GM18867 (cell line): ENCODE measurements around the gene FAM72D.
"Not testable (repeated sequence)": the region's sequence is repeated elsewhere in the genome, so short reads cannot be mapped to it uniquely, and the experiment has no call there.

Experiments
- ATAC-seq: cut with Tn5 transposase; IDR thresholded peaks from one replicate; pipeline ENCODE4 v1.9.1; 2021; ENCODE audit warnings: mild to moderate bottlenecking, moderate library complexity; ENCODE audit not compliant: unreplicated experiment

The FAM72D gene

GRCh38 chr1:145095284-145096057 is at the start of gene FAM72D, which contains the start of gene SRGAP2B:
Gene FAM72D, plus strand, starts transcription at chr1:145095974. Its CDS starts 874 bp downstream, at chr1:145096848.
Gene SRGAP2B, minus strand, starts transcription at chr1:145095328. Its CDS starts 2,427 bp downstream, at chr1:145092901.
- ATAC-seq, result peak; percentile 83

GRCh38 chr1:145047553-145047952 is 48.2 kb upstream of the FAM72D start:
- peak; percentile 88 for ATAC-seq

DNA sequence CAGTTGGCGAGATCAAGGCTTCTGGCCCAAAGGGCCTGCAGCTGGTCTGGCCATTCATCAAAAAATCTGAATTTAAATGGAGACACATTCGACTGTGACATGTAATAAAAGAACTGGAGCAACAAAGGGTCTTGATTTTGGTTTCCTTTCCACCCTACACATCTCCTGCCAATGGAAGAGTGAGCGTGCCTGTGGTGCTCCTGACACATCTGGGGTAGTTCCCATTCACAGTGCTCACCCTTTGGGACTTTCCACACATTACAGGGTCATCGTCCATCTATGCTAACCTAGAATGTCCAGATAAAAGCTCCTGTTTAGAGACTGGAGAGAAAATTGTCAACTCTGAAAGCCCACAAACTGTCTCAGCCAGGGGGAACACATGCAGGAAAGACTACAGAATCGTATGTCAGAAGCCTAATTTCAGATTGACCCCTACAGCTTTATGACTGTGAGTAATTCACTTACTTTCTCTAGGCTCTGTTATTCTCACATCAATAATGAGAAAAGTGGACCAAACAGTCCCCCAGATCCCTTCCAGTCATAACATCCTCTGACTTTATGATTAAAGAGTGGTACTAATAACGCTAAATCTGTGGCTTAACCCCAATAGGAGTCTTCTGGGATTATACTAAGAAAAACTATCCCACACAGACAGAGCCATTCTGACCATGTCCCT is 47.5 kb upstream of the FAM72D start:
- ATAC-seq, result not testable (repeated sequence)

- not testable (repeated sequence) for ATAC-seq
Observed at GRCh38 chr1:145052019-145052776, 43.6 kb upstream of the FAM72D start.

DNA sequence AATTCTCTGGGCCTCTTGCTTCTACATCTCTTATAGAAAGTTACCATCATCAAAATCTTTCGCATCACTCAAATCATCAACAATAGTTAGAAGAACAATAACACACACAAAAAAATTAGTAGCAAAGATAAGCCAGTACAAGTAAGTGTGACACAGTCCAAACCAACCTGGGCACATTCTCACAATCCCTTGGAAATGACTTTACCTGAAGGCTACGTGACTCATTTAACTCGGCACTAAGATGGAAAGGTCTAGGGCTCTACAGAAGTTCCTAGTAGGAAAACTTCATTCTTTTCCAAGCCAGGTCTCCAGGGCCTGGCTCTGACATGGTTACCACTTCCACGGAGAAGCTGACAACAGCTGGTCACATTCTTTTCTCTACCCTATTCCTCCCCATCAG is 42.3 kb upstream of the FAM72D start:
- not testable (repeated sequence) for ATAC-seq

DNA sequence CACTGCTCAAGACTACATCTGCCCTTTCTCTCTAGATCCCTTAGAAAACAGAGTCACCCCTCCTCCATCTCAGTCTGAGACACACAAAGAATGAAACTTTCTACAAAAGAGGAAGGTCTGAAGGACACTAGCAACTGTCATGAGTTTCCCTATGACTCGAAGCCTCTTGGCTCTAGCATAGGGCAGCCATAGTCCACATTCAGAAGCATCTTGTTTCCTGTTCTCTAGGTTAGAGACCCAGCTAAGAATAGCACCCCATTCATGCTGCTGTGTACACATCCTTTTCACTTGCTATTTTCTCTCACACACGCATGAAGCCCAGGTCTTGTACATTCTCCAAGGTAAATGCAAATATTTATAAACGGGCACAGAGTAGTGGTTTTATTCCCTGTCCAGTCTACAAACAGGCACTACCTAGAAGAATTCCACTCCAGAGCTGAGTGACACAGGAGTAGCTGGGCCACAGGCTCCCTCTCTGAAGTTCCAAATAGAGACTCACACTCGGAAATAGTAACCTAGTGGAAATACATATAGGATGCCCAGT is 40.5 kb upstream of the FAM72D start:
- peak; percentile 99 for ATAC-seq

DNA sequence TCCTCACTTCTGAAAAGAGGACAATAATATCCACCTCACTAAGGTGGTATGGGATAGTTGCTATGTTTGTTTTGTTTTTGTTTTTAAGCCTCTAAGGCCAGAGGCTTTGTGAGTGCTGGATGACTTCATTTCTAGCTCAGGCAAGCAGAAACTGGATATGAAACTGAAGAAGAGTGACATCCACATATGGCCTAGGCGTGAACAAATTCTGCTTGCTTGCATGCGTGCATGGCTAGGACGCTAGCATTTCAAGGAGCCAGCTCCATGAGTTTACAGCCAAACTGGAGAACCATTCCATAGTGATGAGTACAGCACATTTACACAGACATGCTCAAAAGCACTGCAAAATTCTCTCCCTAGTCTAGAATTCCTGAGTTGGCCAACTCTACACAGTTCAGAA is 37.6 kb upstream of the FAM72D start:
- ATAC-seq, result peak; percentile 50

- not testable (repeated sequence) for ATAC-seq
Observed at GRCh38 chr1:145063285-145063684, 32.5 kb upstream of the FAM72D start.

- ATAC-seq, result not testable (repeated sequence)
Observed at GRCh38 chr1:145063941-145064648, 31.7 kb upstream of the FAM72D start.

DNA sequence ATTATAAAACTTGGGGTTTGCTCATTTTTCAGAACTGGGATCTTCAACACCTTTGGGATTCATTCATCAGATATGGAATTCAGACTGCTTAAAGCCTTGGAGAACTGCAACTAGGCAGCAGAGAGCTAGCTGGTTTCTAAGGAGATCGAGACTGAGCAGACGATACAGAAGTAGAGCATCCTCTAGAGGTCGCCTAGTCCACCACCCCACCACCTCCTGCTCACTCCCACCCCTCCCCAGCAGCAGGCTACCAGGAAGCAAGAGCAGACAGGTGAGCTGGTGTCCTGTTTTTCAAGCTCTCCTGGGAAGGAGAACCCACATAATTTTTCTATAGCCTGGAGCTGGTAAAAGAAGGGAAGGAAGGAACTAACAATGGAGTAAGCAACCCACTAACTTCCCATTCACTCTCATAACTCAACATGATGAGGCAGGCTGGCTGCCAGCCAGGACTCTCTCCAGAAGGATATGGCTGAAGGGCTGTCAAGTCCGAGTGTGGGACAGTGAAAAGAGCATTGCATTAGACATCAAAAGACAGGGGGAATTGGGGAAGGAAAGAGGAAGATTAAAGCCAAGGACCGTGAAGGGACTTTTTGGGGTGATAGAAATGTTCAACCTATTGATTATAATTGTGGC is 30.5 kb upstream of the FAM72D start:
- ATAC-seq, result peak; percentile 85

DNA sequence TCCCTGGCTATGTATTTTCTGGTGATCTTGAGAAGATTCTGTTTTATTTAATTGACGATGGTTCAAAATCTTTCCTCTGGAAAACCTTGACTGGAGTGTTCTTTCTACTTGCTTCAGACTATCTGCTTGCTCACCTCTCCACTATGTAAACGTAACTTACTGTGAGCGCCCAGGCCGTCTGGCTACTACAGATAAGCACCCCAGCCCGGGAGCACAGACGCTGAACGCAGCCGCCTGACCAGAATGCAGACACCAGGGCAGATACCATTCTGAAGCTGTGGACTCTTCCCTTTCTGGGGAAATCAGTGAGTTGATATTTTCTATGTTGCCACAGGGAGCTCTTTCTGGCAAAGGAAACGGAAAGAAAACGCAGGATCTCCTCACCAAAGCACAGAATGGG is 29.3 kb upstream of the FAM72D start:
- ATAC-seq, result not testable (repeated sequence)

- not testable (repeated sequence) for ATAC-seq
Observed at GRCh38 chr1:145071569-145071968, 24.2 kb upstream of the FAM72D start.

DNA sequence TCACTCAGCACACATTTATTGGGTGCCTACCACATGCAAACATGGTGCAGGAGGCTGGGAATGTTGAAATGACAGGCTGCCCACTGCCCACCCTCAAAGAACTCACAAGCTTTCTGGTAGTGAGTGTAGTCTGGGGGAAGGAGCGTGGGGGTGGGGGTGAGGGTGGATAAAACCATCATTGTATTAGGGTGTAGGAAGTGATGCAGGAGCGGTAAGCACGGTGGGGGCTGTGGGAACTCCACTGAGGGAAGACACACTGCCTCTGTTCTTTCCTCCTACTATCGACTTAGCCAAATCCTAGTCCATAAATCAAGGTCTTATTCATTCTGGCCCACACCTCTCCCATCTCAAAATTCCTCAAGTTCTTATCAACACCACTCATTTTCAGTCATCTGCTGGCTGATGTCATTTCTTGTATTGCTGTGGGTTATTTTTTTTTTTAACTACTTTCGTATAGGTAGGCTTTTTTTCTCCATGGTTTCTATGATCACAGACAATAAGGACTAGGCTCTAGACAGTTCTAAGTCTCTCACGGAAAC is 21.7 kb upstream of the FAM72D start:
- ATAC-seq, result not testable (repeated sequence)

GRCh38 chr1:145076877-145077276 is 18.9 kb upstream of the FAM72D start:
- ATAC-seq, result not testable (repeated sequence)

DNA sequence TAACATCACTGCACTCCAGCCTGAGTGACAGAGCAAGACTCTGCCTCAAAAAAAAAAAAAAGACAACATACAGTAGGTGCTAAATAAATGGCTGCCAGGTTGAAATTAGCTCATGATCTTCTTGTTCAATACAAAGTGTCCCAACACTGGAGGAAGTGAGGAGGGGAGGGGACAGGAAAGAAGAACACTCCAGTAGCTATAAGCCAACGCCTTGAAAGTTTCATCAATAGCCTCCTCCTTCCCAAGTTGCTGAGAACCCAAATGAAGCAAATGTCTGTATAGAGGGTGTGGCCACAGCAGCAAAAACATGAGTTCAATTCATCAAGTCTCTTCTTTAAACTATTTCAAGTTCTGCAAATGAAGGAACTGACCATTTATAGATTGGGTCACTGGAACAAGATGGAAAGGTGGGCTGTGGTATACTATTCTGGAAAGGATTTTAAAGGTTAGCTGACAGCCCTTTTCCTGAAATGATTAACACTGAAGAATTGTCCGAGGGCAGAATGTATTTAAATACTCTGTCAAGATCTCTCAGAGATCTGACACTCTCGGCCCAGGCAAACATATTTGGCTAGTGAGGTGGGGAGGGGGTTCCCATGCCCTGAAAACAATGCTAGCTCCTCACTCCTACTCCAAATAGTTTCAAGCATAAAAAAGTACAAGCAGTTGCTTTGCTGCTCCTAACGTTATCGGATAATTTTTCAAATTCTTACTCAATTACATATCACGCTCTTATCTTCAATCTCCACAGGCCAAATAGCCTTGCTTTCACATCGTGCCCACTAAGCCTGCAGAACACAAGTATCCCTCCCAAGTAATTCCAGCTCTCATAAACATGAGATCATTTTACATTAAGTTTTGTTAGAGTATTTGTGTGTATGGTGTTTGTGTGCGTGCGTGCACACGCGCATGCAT is 17.6 kb upstream of the FAM72D start:
- ATAC-seq, result not testable (repeated sequence)

DNA sequence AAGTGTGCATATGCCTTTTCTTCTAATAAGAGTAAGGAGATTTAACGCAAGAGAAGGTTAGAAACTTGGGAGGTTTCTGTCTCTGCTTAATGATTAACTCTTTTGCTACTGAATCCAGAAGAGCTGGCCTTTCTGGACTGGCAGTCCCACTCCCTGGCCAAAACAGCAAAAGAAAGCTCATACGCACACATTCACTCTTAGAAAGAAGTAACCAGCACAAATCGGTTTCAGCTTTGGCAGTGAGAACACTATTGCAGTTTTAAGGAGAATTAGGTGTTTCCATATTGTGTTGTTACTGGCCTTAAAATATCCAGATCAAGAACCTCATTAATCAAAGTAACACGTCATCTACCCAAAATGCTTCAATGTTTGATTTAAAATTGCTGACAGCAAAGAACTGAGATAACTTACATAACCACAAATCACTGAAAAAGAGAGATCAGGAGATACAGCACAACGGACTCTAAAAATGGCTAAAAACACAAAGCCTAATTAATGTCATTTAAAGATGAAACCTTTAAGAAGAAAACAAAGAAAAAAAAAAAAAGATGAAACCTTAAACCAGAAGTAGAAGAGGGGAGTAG is 16.9 kb upstream of the FAM72D start:
- ATAC-seq, result not testable (repeated sequence)

DNA sequence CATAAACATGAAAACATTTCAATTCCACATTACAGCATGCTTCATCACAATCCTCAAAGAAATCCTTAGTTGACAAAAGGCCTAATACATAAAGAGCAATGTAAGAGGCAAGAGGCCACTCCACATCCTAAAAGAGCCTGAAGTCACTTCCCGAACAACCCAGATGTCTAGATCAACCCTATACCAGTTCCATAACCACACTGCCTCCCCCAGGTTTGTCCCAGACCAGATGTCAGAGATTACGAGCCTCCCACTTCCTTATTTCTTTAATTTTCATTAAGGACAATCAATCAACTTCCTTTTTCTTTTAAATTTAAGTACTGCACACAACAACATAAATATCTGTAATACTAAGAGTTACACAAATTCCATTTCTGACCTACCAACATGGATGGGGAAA is 16.0 kb upstream of the FAM72D start:
- ATAC-seq, result not testable (repeated sequence)

DNA sequence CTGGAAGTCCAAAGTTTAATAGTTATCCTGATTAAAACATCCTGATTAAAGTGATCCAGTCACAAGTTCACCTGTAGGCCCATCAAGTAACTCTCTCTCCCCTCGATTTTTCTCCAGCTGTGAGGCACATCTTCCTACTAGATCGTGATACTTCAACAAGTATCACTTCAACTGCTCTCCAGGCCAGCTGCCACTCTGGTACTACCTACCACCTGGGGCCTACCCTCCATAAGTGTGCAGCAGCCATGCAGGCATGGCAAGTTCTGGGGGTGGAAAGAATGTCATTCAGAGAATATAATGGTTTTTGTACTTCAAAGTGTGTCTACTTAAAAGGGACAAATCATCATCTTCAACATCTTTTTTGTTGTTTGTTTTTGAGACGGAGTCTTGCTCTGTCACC is 15.6 kb upstream of the FAM72D start:
- not testable (repeated sequence) for ATAC-seq
